GM12878 (cell line): ENCODE data around the gene EIF2S1. TPM values are rescaled to one million over a fixed set of nuclear protein-coding genes. Genes with fewer than 3 reads are reported as not detected.
A peak's percentile ranks its signal among the peaks of the same experiment; 100 is the strongest.

ENCODE experiments used
- ATAC-seq: fragments of 200-7000 bp; cut with Tn5 transposase; 3 replicates; pipeline ENCODE4 v1.9.1; 2020; ENCODE audit warnings: mild to moderate bottlenecking, moderate library complexity
- BruUV-seq: library from RNA; stranded (reverse); fragments of 400-500 nt; replicated peaks from 2 replicates; lab custom pipeline; 2021; lab: Mats Ljungman, UMichigan
- CTCF ChIA-PET: fragments of 300-600 bp; sonication (Branson Sonifier 250); formaldehyde crosslinking; extraction: SDS; loops from one replicate; lab custom pipeline; 2021; ENCODE audit warnings: inconsistent platforms; lab: Yijun Ruan, JAX
- POLR2A ChIA-PET: fragments of 350-600 bp; formaldehyde crosslinking; extraction: SDS; loops from one replicate; lab custom pipeline; 2021; ENCODE audit warnings: inconsistent platforms; lab: Charles Lee
- RAD21 ChIA-PET: fragments of 300-600 bp; sonication (Branson Sonifier 250); formaldehyde crosslinking; loops from one replicate; lab custom pipeline; 2023; ENCODE audit warnings: antibody characterized with exemption; ENCODE audit not compliant: unreplicated experiment; lab: Charles Lee
- SMC1A ChIA-PET: fragments of 300-600 bp; sonication (Branson Sonifier 250); formaldehyde crosslinking; loops from one replicate; lab custom pipeline; 2023; ENCODE audit not compliant: unreplicated experiment, uncharacterized antibody; lab: Charles Lee
- DNase-seq: peaks from one replicate; pipeline ENCODE4 v3.0.0-alpha.2; 2011; ENCODE audit warnings: low read depth, low spot score
- FAIRE-seq: peaks from 3 replicates; lab custom pipeline; 2011; peaks lifted over from hg19 to GRCh38; lab: Jason Lieb, UNC
- H2AFZ ChIP-seq: 2 replicates; pipeline ENCODE4 v1.6.0; 2011; ENCODE audit warnings: low read depth, low read length, control low read depth; ENCODE audit not compliant: control insufficient read depth
- H3K27ac ChIP-seq: 2 replicates; pipeline ENCODE4 v1.5.1; 2011; ENCODE audit warnings: control low read depth; ENCODE audit not compliant: control insufficient read depth, insufficient read depth
- H3K27me3 ChIP-seq, 2 experiments: replicated peaks in 1 of 2; 2 replicates each; pipeline versions ENCODE4 v1.6.0 to v1.6.1; 2011; ENCODE audit warnings: low read length in 1 of 2; ENCODE audit not compliant: control insufficient read depth in 2 of 2, insufficient read depth in 2 of 2
- H3K36me3 ChIP-seq, 2 experiments: 2 replicates each; pipeline ENCODE4 v1.5.1; 2011; ENCODE audit warnings: low read length in 1 of 2; ENCODE audit not compliant: control insufficient read depth in 2 of 2, insufficient read depth in 2 of 2
- H3K4me1 ChIP-seq: 2 replicates; pipeline ENCODE4 v1.6.1; 2011; ENCODE audit warnings: mild to moderate bottlenecking, low read length, moderate library complexity, mixed read lengths; ENCODE audit not compliant: control insufficient read depth, insufficient read depth
- H3K4me2 ChIP-seq: 2 replicates; pipeline ENCODE4 v1.6.0; 2011; ENCODE audit warnings: control low read depth; ENCODE audit not compliant: control insufficient read depth, insufficient read depth
- H3K4me3 ChIP-seq: fragments of 200-600 bp; sonication (generic); 2 replicates; pipeline ENCODE4 v1.5.1; 2016
- H3K79me2 ChIP-seq: 2 replicates; pipeline ENCODE4 v1.6.0; 2011; ENCODE audit warnings: low read length; ENCODE audit not compliant: control insufficient read depth, insufficient read depth
- H3K9ac ChIP-seq: 2 replicates; pipeline ENCODE4 v1.8.0; 2011; ENCODE audit warnings: low read length, control low read depth, mixed read lengths; ENCODE audit not compliant: control insufficient read depth, insufficient read depth
- H3K9me3 ChIP-seq: replicated peaks from 3 replicates; pipeline ENCODE4 v1.5.1; 2011; ENCODE audit warnings: mild to moderate bottlenecking, low read length; ENCODE audit not compliant: control insufficient read depth, insufficient read depth
- H4K20me1 ChIP-seq: 2 replicates; pipeline ENCODE4 v1.6.0; 2011; ENCODE audit not compliant: control insufficient read depth, insufficient read depth
- CHD4 ChIP-seq: fragments of 200-600 bp; sonication (generic); IDR thresholded peaks from 2 replicates; pipeline ENCODE4 v1.6.1; 2016; ENCODE audit warnings: mild to moderate bottlenecking
- HDAC6 ChIP-seq: fragments of 200-600 bp; sonication (generic); IDR thresholded peaks from one replicate; pipeline ENCODE4 v1.8.0; 2017; ENCODE audit warnings: antibody characterized with exemption; ENCODE audit not compliant: unreplicated experiment
- NKRF ChIP-seq: fragments of 450-650 bp; conservative IDR thresholded peaks from 2 replicates; pipeline ENCODE4 v1.6.1; 2017; ENCODE audit warnings: mild to moderate bottlenecking, moderate library complexity
- SIN3A ChIP-seq: IDR thresholded peaks from 2 replicates; pipeline ENCODE4 v1.6.1; 2012; ENCODE audit warnings: low read depth, low read length, improper control_type of control experiment
- WGBS: methylation state at CpG from one replicate; pipeline ENCODE4 v1.1.6; 2016; ENCODE audit warnings: low lambda C conversion rate; ENCODE audit not compliant: insufficient replicate concordance, insufficient coverage; ENCODE audit errors: missing lambda C conversion rate; 5-methylcytosine and 5-hydroxymethylcytosine counted together
- in situ Hi-C: fragments of 300-500 bp; cut with MboI; formaldehyde crosslinking; loops from 9 replicates; pipeline ENCODE4 v1.14.3; 2018; ENCODE audit warnings: mixed read lengths
- intact Hi-C: fragments of 100-400 bp; cut with micrococcal nuclease; formaldehyde crosslinking; loops from one replicate; pipeline ENCODE4 v1.14.2; 2022; ENCODE audit not compliant: unreplicated experiment
- polyA plus RNA-seq, 11 experiments: library from polyadenylated mRNA; depleted of rRNA in 4 of 11; unstranded in 6 of 11; stranded (reverse) in 5 of 11; fragments of >200 nt; fragmentation: Nextera tagmentation in 4 of 11; fragmentation: Illumina TruSeq in 1 of 11; extraction: Ambion mirVana in 4 of 11; extraction: Trizol in 1 of 11; gene quantifications; 1 replicate in 1 of 11; 2 replicates in 10 of 11; pipeline versions ENCODE4 v1.2.1 to v1.2.3, GENCODE V29; 2011 to 2016; ENCODE audit warnings: inconsistent platforms in 2 of 11, missing spikeins in 2 of 11, low read depth in 1 of 11
- total RNA-seq, 4 experiments: library from RNA; depleted of rRNA in 3 of 4; stranded (reverse); fragments of >200 nt in 3 of 4; fragmentation: Illumina TruSeq in 1 of 4; extraction: Trizol in 1 of 4; gene quantifications; 2 replicates each; pipeline versions ENCODE4 v1.2.1 to v1.2.3, GENCODE V29; 2013 to 2021

The EIF2S1 gene
- total and polyA plus RNA-seq, 10 of the 15 experiments (the other 5 are each of a cell fraction or from before 2014, with no cell fraction given) = 155 to 563 (median 262) TPM

- no peak for TF ChIP-seq CHD4
- TF ChIP-seq NKRF = no peak
Observed at GRCh38 chr14:67411370-67411769, 51.2 kb downstream of the EIF2S1 start (continued).

GRCh38 chr14:67411820-67412421 lies 51.8 kb downstream of the EIF2S1 start, which contains the start of gene PLEK2:
Gene PLEK2, minus strand, starts transcription at chr14:67412165. Its CDS starts 106 bp downstream, at chr14:67412059.
- Histone ChIP-seq H3K9me3 (no peaks in the 10 kb centered on the region), H3K27me3 (no peaks in the 10 kb centered on the region), H3K9ac (no peak within 1 kb of the TSS), H3K27ac (no peak within 1 kb of the TSS), H3K79me2 (no peaks in the 10 kb centered on the region), H3K4me1 (no peaks in the 10 kb centered on the region), H2AFZ (peak within 1 kb of the TSS; percentile 34), H3K4me2 (peak within 1 kb of the TSS; percentile 64; the same call in 1 of the 2 replicates), H3K36me3 (no peaks in the 10 kb centered on the region), H3K4me3 (no peak within 1 kb of the TSS; the same call in 1 of the 2 replicates), H4K20me1 (no peaks in the 10 kb centered on the region)
- SMC1A ChIA-PET = no interaction called here
- ATAC-seq (peak; percentile 66), DNase-seq (no peak), FAIRE-seq (no peak)
- intact Hi-C loops (no loop called here), in situ Hi-C loops (no loop called here)
- no TSS peak for BruUV-seq
- TF ChIP-seq SIN3A (no peak), HDAC6 (peak; percentile 43)
- POLR2A ChIA-PET = no interaction called here
- RAD21 ChIA-PET = no interaction called here
- CTCF ChIA-PET = interaction anchor here (0.8 kb wide), 1 partner anchor 160 kb away, joined by 3 read pairs; no protein-coding TSS in a partner anchor
- 50% methylated on average over 60 of the region's 63 CpGs for WGBS
